Stimulated activated CD4-positive, alpha-beta T cell treated with anti-CD3 and anti-CD28 coated beads, Interleukin-4, amount 100 ng/mL, for 24 hours (primary cell): ENCODE data around the gene KCNJ8.
"Not testable (repeated sequence)": the region's sequence is repeated elsewhere in the genome, so short reads cannot be mapped to it uniquely, and the experiment has no call there.

ENCODE experiments used
- DNase-seq: peaks from one replicate; pipeline ENCODE4 v3.0.0-alpha.2; 2020

The KCNJ8 gene

GRCh38 chr12:21782723-21783122 lies 8.2 kb upstream of the KCNJ8 start:
- not testable (repeated sequence) for DNase-seq

- DNase-seq: no peak
Measured at GRCh38 chr12:21780786-21781185, 6.3 kb upstream of the KCNJ8 start.

GRCh38 chr12:21776175-21776574 lies 1.7 kb upstream of the KCNJ8 start:
- no peak for DNase-seq

GRCh38 chr12:21775133-21775820 lies 771 bp upstream of the KCNJ8 start:
- DNase-seq: no peak

GRCh38 chr12:21773806-21774205 lies 700 bp downstream of the KCNJ8 start:
- DNase-seq: no peak

GRCh38 chr12:21773263-21773741 lies 1.2 kb downstream of the KCNJ8 start:
- no peak for DNase-seq

- DNase-seq: no peak
Measured at GRCh38 chr12:21771311-21771710, 3.2 kb downstream of the KCNJ8 start.

GRCh38 chr12:21769307-21769706 lies 5.2 kb downstream of the KCNJ8 start:
- no peak for DNase-seq

- DNase-seq: no peak
Measured at GRCh38 chr12:21766403-21766802, 8.1 kb downstream of the KCNJ8 start.

GRCh38 chr12:21764950-21765349 lies 9.6 kb downstream of the KCNJ8 start:
- DNase-seq: no peak

GRCh38 chr12:21764065-21764464 lies 10.4 kb downstream of the KCNJ8 start:
- no peak for DNase-seq

GRCh38 chr12:21763531-21763930 lies 11.0 kb downstream of the KCNJ8 start:
- DNase-seq: no peak

GRCh38 chr12:21759737-21760136 lies 14.8 kb downstream of the KCNJ8 start:
- DNase-seq: no peak

GRCh38 chr12:21757735-21758134 lies 16.8 kb downstream of the KCNJ8 start:
- DNase-seq: no peak

- DNase-seq: no peak
Measured at GRCh38 chr12:21756699-21757098, 17.8 kb downstream of the KCNJ8 start.

- DNase-seq: no peak
Measured at GRCh38 chr12:21751517-21751916, 23.0 kb downstream of the KCNJ8 start.

- no peak for DNase-seq
Measured at GRCh38 chr12:21745258-21745657, 29.2 kb downstream of the KCNJ8 start.

GRCh38 chr12:21731144-21731543 lies 43.4 kb downstream of the KCNJ8 start:
- DNase-seq: no peak

- no peak for DNase-seq
Measured at GRCh38 chr12:21725731-21726130, 48.8 kb downstream of the KCNJ8 start.

- DNase-seq: no peak
Measured at GRCh38 chr12:21718944-21719650, 55.4 kb downstream of the KCNJ8 start.

- no peak for DNase-seq
Measured at GRCh38 chr12:21718403-21718802, 56.1 kb downstream of the KCNJ8 start.

GRCh38 chr12:21717767-21718166 lies 56.7 kb downstream of the KCNJ8 start:
- no peak for DNase-seq

GRCh38 chr12:21715386-21715785 lies 59.1 kb downstream of the KCNJ8 start:
- no peak for DNase-seq
